ENCODE results near the gene CAPN1. TPM values are rescaled to one million over a fixed set of nuclear protein-coding genes. Genes with fewer than 3 reads are reported as not detected.
A peak's percentile ranks its signal among the peaks of the same experiment; 100 is the strongest.

The CAPN1 gene
- total and polyA plus RNA-seq, 9 of the 15 experiments (the other 6 are each of a cell fraction or from before 2014, with no cell fraction given), result 3.5 to 199 (median 61.6) TPM

DNA sequence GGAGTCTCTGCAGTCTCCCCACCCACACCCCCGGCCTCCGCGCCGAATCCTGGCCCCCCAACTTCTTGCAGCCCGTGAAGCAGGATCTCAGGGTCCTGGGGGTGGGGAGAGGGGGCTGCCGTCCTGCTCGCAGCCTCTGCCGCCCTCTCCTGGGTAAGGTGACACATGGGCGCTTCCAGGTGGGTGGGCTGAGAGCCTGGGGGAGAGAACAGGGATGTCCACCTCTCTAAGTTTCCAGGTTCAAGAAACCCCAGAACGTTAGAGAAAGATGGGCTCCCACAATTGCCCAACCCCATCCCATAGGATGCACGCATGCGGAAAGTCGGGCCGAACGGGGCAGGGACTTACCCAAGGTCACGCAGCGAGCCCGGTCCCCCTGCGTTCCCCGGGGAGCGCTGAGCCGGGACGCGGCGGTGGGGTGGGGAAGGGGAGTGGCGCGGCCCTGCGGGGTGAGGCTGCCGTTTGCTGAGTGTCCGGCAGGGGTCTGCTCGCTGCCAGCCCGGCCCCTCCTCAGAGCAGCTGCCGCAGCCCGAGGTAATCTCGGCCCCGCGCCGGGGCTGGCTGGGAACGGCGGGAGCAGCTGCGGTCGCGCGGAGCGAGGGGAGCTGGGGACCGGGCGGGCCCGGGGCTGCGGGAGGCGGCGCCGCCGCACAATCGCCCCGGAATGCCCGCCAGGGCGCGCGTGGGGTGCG is 705 bp upstream of the CAPN1 start (continued):
- TF ChIP-seq, protein P1, sequence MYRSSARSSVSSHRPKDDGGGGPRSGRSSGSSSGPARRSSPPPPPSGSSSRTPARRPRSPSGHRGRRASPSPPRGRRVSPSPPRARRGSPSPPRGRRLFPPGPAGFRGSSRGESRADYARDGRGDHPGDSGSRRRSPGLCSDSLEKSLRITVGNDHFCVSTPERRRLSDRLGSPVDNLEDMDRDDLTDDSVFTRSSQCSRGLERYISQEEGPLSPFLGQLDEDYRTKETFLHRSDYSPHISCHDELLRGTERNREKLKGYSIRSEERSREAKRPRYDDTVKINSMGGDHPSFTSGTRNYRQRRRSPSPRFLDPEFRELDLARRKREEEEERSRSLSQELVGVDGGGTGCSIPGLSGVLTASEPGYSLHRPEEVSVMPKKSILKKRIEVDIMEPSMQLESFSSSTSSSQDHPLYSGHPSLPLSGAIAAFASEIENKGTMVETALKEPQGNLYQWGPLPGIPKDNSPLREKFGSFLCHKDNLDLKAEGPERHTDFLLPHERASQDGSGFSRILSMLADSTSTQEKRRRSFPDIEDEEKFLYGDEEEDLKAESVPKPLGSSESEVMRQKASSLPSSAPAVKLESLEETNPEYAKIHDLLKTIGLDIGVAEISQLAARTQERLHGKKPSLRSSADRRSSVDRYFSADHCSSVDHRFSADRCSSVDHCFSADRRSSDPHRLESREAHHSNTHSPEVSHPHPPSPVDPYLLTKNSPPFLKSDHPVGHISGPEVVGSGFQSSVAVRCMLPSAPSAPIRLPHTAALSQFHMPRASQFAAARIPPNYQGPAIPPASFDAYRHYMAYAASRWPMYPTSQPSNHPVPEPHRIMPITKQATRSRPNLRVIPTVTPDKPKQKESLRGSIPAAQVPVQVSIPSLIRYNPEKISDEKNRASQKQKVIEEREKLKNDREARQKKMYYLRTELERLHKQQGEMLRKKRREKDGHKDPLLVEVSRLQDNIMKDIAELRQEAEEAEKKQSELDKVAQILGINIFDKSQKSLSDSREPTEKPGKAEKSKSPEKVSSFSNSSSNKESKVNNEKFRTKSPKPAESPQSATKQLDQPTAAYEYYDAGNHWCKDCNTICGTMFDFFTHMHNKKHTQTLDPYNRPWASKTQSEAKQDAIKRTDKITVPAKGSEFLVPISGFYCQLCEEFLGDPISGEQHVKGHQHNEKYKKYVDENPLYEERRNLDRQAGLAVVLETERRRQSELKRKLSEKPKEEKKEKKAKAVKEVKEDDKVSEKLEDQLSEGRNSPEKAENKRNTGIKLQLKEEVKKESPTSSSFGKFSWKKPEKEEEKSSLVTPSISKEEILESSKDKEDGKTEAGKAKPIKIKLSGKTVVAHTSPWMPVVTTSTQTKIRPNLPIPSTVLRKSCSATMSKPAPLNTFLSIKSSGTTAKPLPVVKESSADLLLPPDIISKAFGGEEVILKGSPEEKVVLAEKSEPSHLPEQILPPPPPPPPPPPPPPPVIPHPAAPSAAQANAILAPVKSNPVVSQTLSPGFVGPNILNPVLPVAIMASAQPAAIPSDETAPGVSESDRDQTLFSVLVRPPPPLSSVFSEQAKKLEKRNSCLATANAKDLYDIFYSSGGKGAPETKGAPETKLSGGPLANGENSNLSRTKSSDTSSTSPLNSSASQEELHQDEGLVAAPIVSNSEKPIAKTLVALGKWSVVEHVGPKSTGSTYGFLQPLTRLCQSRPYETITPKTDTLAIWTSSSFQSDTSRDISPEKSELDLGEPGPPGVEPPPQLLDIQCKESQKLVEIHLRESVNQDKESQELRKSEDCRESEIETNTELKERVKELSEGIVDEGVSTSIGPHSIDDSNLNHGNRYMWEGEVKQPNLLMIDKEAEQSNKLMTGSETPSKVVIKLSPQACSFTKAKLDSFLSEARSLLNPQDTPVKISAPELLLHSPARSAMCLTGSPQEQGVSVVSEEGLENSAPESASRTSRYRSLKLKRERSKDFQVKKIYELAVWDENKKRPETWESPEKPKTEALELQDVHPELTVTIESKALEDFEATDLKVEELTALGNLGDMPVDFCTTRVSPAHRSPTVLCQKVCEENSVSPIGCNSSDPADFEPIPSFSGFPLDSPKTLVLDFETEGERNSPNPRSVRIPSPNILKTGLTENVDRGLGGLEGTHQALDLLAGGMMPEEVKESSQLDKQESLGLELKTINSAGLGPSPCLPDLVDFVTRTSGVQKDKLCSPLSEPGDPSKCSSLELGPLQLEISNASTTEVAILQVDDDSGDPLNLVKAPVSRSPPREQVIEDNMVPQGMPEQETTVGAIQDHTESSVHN (IDR thresholded peaks at IDR 0.05; ENCODE audit: borderline replicate concordance in 1 of 2, low read depth in 1 of 2), result no peak
- TF ChIP-seq ARNT (IDR thresholded peaks at IDR 0.05), result no peak
- TF ChIP-seq CREM (IDR thresholded peaks at IDR 0.05; ENCODE audit: low read depth), result peak; percentile 33; the same call in 1 of the 2 replicates
- TF ChIP-seq PHB (CRISPR knock-in tag; IDR thresholded peaks at IDR 0.05), result no peak
- TF ChIP-seq RBM25 (IDR thresholded peaks at IDR 0.05; ENCODE audit: low read depth, low read length, severe bottlenecking), result no peak
- no peak for TF ChIP-seq SMARCA5 (IDR thresholded peaks at IDR 0.05)
- TF ChIP-seq, protein P2, sequence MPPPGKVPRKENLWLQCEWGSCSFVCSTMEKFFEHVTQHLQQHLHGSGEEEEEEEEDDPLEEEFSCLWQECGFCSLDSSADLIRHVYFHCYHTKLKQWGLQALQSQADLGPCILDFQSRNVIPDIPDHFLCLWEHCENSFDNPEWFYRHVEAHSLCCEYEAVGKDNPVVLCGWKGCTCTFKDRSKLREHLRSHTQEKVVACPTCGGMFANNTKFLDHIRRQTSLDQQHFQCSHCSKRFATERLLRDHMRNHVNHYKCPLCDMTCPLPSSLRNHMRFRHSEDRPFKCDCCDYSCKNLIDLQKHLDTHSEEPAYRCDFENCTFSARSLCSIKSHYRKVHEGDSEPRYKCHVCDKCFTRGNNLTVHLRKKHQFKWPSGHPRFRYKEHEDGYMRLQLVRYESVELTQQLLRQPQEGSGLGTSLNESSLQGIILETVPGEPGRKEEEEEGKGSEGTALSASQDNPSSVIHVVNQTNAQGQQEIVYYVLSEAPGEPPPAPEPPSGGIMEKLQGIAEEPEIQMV (tag; conservative IDR thresholded peaks at IDR 0.05; ENCODE audit: low read depth), result no peak
- TF ChIP-seq, protein P3, sequence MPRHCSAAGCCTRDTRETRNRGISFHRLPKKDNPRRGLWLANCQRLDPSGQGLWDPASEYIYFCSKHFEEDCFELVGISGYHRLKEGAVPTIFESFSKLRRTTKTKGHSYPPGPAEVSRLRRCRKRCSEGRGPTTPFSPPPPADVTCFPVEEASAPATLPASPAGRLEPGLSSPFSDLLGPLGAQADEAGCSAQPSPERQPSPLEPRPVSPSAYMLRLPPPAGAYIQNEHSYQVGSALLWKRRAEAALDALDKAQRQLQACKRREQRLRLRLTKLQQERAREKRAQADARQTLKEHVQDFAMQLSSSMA (CRISPR knock-in tag; IDR thresholded peaks at IDR 0.05), result no peak
- TF ChIP-seq MEF2D (tag; conservative IDR thresholded peaks at IDR 0.05; ENCODE audit: low read depth), result no peak
- no peak for TF ChIP-seq ZNF76 (CRISPR knock-in tag; IDR thresholded peaks at IDR 0.05; ENCODE audit: borderline replicate concordance)
- TF ChIP-seq SNIP1 (IDR thresholded peaks at IDR 0.05; ENCODE audit: low read depth), result no peak
- no peak for TF ChIP-seq MAFF (IDR thresholded peaks at IDR 0.05; ENCODE audit: low read length)
- TF ChIP-seq, protein P4, sequence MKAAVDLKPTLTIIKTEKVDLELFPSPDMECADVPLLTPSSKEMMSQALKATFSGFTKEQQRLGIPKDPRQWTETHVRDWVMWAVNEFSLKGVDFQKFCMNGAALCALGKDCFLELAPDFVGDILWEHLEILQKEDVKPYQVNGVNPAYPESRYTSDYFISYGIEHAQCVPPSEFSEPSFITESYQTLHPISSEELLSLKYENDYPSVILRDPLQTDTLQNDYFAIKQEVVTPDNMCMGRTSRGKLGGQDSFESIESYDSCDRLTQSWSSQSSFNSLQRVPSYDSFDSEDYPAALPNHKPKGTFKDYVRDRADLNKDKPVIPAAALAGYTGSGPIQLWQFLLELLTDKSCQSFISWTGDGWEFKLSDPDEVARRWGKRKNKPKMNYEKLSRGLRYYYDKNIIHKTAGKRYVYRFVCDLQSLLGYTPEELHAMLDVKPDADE (conservative IDR thresholded peaks at IDR 0.05; ENCODE audit: control insufficient read depth, low read depth, low read length), result peak; percentile 53; the same call in 1 of the 2 replicates
- no peak for TF ChIP-seq ZNF184 (CRISPR knock-in tag; IDR thresholded peaks at IDR 0.05)
- TF ChIP-seq RAD51 (IDR thresholded peaks at IDR 0.05; ENCODE audit: borderline replicate concordance, low read depth), result no peak
- no peak for TF ChIP-seq SOX6 (IDR thresholded peaks at IDR 0.05)
- no peak for TF ChIP-seq ZKSCAN3 (CRISPR knock-in tag; IDR thresholded peaks at IDR 0.05)
- no peak for TF ChIP-seq MECOM (CRISPR knock-in tag; IDR thresholded peaks at IDR 0.05)

All from K562 (cell line).